ENCODE results near the gene IFNA16. TPM values are rescaled to one million over a fixed set of nuclear protein-coding genes. Genes with fewer than 3 reads are reported as not detected.
A peak's percentile ranks its signal among the peaks of the same experiment; 100 is the strongest.
"Not testable (repeated sequence)": the region's sequence is repeated elsewhere in the genome, so short reads cannot be mapped to it uniquely, and the experiment has no call there.

IFNA16 gene
- total and polyA plus RNA-seq, 9 donors, result not detected

GRCh38 chr9:21202105-21202504 lies 15.0 kb downstream of the IFNA16 start, which contains the start of gene IFNA7:
Gene IFNA7, minus strand, starts transcription at chr9:21202205. Its CDS starts 40 bp downstream, at chr9:21202165.
- H3K27me3 ChIP-seq (ENCODE audit: control insufficient read depth, insufficient read depth, low read length); H3K4me3 ChIP-seq (ENCODE audit: low read length); H3K4me1 ChIP-seq (ENCODE audit: control insufficient read depth, insufficient read depth, low read length); H3K27ac ChIP-seq (ENCODE audit: low read length); H3K9me3 ChIP-seq (replicated peaks; ENCODE audit: control insufficient read depth, low read depth, low read length); H3K36me3 ChIP-seq (ENCODE audit: control insufficient read depth, insufficient read depth, low read length); DNase-seq: not testable (repeated sequence)
- WGBS (ENCODE audit: insufficient coverage), result 80% methylated on average over 1 of the region's 4 CpGs

- H3K4me1 ChIP-seq (ENCODE audit: control insufficient read depth, insufficient read depth, low read length); H3K36me3 ChIP-seq (ENCODE audit: control insufficient read depth, insufficient read depth, low read length); H3K4me3 ChIP-seq (ENCODE audit: low read length); H3K9me3 ChIP-seq (replicated peaks; ENCODE audit: control insufficient read depth, low read depth, low read length); H3K27me3 ChIP-seq (ENCODE audit: control insufficient read depth, insufficient read depth, low read length); H3K27ac ChIP-seq (ENCODE audit: low read length): not testable (repeated sequence)
- WGBS (ENCODE audit: insufficient coverage), result no CpG with 5 or more reads among the region's 6 CpGs
- peak; percentile 11 for DNase-seq
Observed at GRCh38 chr9:21194867-21195776, 22.0 kb downstream of the IFNA16 start.

GRCh38 chr9:21187487-21187886 lies 29.6 kb downstream of the IFNA16 start, which contains the start of gene IFNA4:
Gene IFNA4, minus strand, starts transcription at chr9:21187587. Its CDS starts 56 bp downstream, at chr9:21187531.
- no CpG with 5 or more reads among the region's 3 CpGs for WGBS (ENCODE audit: insufficient coverage)
- H3K36me3 ChIP-seq (ENCODE audit: control insufficient read depth, insufficient read depth, low read length); H3K27me3 ChIP-seq (ENCODE audit: control insufficient read depth, insufficient read depth, low read length); H3K27ac ChIP-seq (ENCODE audit: low read length); H3K4me3 ChIP-seq (ENCODE audit: low read length); H3K9me3 ChIP-seq (replicated peaks; ENCODE audit: control insufficient read depth, low read depth, low read length); DNase-seq; H3K4me1 ChIP-seq (ENCODE audit: control insufficient read depth, insufficient read depth, low read length): not testable (repeated sequence)

- DNase-seq, result peak; percentile 10
- not testable (repeated sequence) for H3K27me3 ChIP-seq (ENCODE audit: control insufficient read depth, insufficient read depth, low read length); H3K4me1 ChIP-seq (ENCODE audit: control insufficient read depth, insufficient read depth, low read length); H3K4me3 ChIP-seq (ENCODE audit: low read length); H3K27ac ChIP-seq (ENCODE audit: low read length); H3K9me3 ChIP-seq (replicated peaks; ENCODE audit: control insufficient read depth, low read depth, low read length); H3K36me3 ChIP-seq (ENCODE audit: control insufficient read depth, insufficient read depth, low read length)
- 40% methylated on average over 1 of the region's 4 CpGs for WGBS (ENCODE audit: insufficient coverage)
Observed at GRCh38 chr9:21182810-21183736, 34.0 kb downstream of the IFNA16 start.

DNA sequence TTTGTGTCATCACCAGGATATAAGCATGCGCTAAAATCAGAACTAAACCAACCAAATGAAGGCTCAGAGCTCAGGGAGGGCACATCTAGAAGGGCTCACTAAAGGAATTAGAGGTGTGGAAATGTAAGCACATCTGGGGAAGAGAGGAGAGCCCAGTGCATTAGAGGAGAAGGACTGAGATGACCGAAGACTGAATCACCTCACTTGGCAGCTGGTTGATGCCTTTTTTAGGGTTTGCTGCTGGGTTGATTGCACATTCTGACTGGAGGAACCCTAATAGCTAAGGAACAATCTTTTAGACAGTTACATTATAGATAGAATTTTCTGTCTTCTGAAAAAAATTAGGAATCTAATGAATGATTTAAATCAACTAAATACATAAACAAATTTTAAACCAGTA lies 42.4 kb downstream of the IFNA16 start:
- H3K27ac ChIP-seq (ENCODE audit: low read length), result no peak overlapping the region
- H3K4me3 ChIP-seq (ENCODE audit: low read length), result no peak overlapping the region
- WGBS (ENCODE audit: insufficient coverage), result 67% methylated on average over 1 of the region's 2 CpGs
- no peaks in the 10 kb centered on the region for H3K27me3 ChIP-seq (ENCODE audit: control insufficient read depth, insufficient read depth, low read length)
- no peaks in the 10 kb centered on the region for H3K36me3 ChIP-seq (ENCODE audit: control insufficient read depth, insufficient read depth, low read length)
- H3K9me3 ChIP-seq (replicated peaks; ENCODE audit: control insufficient read depth, low read depth, low read length), result no peaks in the 10 kb centered on the region
- no peaks in the 10 kb centered on the region for H3K4me1 ChIP-seq (ENCODE audit: control insufficient read depth, insufficient read depth, low read length)
- no peak for DNase-seq

DNA sequence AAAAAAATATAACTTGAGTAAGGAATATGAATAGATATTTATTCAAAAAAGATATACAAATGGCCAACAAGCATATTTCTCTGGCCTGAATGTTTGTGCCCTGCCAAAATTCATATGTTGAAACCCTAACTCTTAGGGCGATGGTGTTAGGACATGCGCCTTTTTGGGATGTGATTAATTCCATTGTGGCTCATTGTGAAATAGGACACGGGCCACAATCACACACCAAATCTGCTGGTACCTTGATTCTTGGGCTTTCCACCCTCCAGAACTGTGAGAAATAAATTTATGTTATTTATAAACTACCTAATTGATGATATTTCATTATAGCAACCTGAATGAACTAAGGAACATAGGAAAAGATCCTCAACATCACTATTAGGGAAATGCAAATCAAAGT lies 45.0 kb downstream of the IFNA16 start:
- Histone ChIP-seq H3K4me1 (ENCODE audit: control insufficient read depth, insufficient read depth, low read length) (no peaks in the 10 kb centered on the region), H3K9me3 (replicated peaks; ENCODE audit: control insufficient read depth, low read depth, low read length) (no peaks in the 10 kb centered on the region), H3K36me3 (ENCODE audit: control insufficient read depth, insufficient read depth, low read length) (no peaks in the 10 kb centered on the region), H3K27ac (ENCODE audit: low read length) (no peak overlapping the region), H3K4me3 (ENCODE audit: low read length) (no peak overlapping the region), H3K27me3 (ENCODE audit: control insufficient read depth, insufficient read depth, low read length) (no peaks in the 10 kb centered on the region)
- no peak for DNase-seq
- WGBS (ENCODE audit: insufficient coverage), result no CpG with 5 or more reads among the region's 3 CpGs

- no CpG with 5 or more reads among the region's 1 CpG for WGBS (ENCODE audit: insufficient coverage)
- Histone ChIP-seq H3K4me1 (ENCODE audit: control insufficient read depth, insufficient read depth, low read length) (no peaks in the 10 kb centered on the region), H3K36me3 (ENCODE audit: control insufficient read depth, insufficient read depth, low read length) (no peaks in the 10 kb centered on the region), H3K4me3 (ENCODE audit: low read length) (no peak overlapping the region), H3K27ac (ENCODE audit: low read length) (no peak overlapping the region), H3K27me3 (ENCODE audit: control insufficient read depth, insufficient read depth, low read length) (no peaks in the 10 kb centered on the region), H3K9me3 (replicated peaks; ENCODE audit: control insufficient read depth, low read depth, low read length) (no peaks in the 10 kb centered on the region)
- no peak for DNase-seq
Observed at GRCh38 chr9:21171351-21171750, 45.8 kb downstream of the IFNA16 start.

- not testable (repeated sequence) for H3K4me3 ChIP-seq (ENCODE audit: low read length); H3K27ac ChIP-seq (ENCODE audit: low read length); H3K4me1 ChIP-seq (ENCODE audit: control insufficient read depth, insufficient read depth, low read length); H3K9me3 ChIP-seq (replicated peaks; ENCODE audit: control insufficient read depth, low read depth, low read length); DNase-seq; H3K36me3 ChIP-seq (ENCODE audit: control insufficient read depth, insufficient read depth, low read length); H3K27me3 ChIP-seq (ENCODE audit: control insufficient read depth, insufficient read depth, low read length)
- WGBS (ENCODE audit: insufficient coverage), result no CpG with 5 or more reads among the region's 2 CpGs
Observed at GRCh38 chr9:21166560-21166959, 50.6 kb downstream of the IFNA16 start, which contains the start of gene IFNA21. Gene IFNA21, minus strand, starts transcription at chr9:21166660. Its CDS starts 48 bp downstream, at chr9:21166612.

Measured in muscle of leg (tissue), 11 donors.